ENCODE data around the gene MT2A.

DNA sequence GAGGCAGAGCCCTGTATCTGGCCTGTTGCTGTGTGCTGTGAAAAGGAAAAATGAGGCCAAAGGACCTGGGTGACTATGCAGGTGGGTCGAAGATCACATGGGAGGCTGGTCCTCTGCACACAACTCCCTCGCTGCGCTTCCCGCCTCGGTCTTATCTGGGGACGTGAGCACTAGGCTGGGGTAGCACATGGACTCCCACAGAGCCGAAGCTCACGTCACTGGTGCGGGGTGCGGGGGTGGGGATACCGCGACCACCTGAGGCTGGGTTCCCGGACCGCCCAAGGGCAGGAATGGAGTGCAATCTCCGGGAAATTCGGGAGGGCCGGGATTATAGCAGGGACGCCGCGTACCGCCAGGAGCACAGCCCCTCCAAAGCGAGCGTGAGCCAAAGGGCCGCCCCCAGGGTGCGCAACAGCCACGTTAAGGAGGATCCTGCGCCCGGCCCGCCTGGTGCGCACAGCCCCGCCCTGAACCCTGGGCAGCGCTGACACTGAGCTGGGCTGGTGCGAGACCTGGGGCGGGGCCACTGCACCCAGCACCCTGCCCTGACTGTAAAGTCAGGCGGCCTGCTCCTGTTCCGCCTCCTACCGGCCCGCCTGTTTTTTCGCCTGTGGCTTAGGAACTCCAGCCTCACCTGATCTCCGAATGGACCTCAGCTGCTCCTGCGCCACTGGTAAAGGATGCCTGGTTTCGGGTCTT, 34.8 kb downstream of the MT2A start:
- TF ChIP-seq CTCF (IDR thresholded peaks at IDR 0.05), result peak; percentile 34 to 90 (median 72)
- TF ChIP-seq POLR2A (IDR thresholded peaks at IDR 0.05), result peak in 2 of 3 donors; percentile 63 to 68
